Adrenal gland (tissue), 12 donors: ENCODE measurements around the gene CDH4. TPM values are rescaled to one million over a fixed set of nuclear protein-coding genes. Genes with fewer than 3 reads are reported as not detected.

Experiments
- DNase-seq, 7 donors: peaks; one replicate each; pipeline ENCODE4 v3.0.0-alpha.2; 2019 to 2020
- H3K27ac ChIP-seq, 5 donors: fragments of 200-600 bp; sonication (generic) in 4 of 5; 1 replicate in 3 of 5; 2 replicates in 2 of 5; pipeline versions ENCODE4 v1.5.1 to v1.8.0; 2016 to 2020; ENCODE audit warnings: mild to moderate bottlenecking in 1 of 5
- H3K27me3 ChIP-seq: fragments of 200-600 bp; 2 replicates; pipeline ENCODE4 v1.8.0; 2021
- H3K36me3 ChIP-seq, 2 donors: fragments of 200-600 bp; replicated peaks in 1 of 2; 1 replicate in 1 of 2; 2 replicates in 1 of 2; pipeline versions ENCODE4 v1.5.1 to v1.8.0; 2018 to 2022
- H3K4me1 ChIP-seq, 2 donors: fragments of 200-600 bp; replicated peaks in 1 of 2; 1 replicate in 1 of 2; 2 replicates in 1 of 2; pipeline versions ENCODE4 v1.5.1 to v1.8.0; 2018 to 2021
- H3K4me3 ChIP-seq, 4 donors: fragments of 200-600 bp; sonication (generic) in 3 of 4; one replicate each; pipeline ENCODE4 v1.5.1; 2016 to 2018
- H3K9me3 ChIP-seq, 3 donors: fragments of 200-600 bp; sonication (generic) in 1 of 3; replicated peaks in 1 of 3; 1 replicate in 2 of 3; 2 replicates in 1 of 3; pipeline versions ENCODE4 v1.5.1 to v1.8.0; 2016 to 2021
- POLR2A ChIP-seq, 2 donors: fragments of 450-650 bp; IDR thresholded peaks; one replicate each; pipeline ENCODE4 v1.6.1; 2017; ENCODE audit warnings: antibody characterized with exemption in 2 of 2, mild to moderate bottlenecking in 2 of 2, moderate library complexity in 1 of 2
- WGBS, 4 donors: extraction: QIAGEN DNeasy Blood & Tissue Kit in 2 of 4; methylation state at CpG; one replicate each; pipeline versions ENCODE4 v1.1.5 to v1.1.7; 2013 to 2017; 5-methylcytosine and 5-hydroxymethylcytosine counted together
- intact Hi-C, 2 donors: fragments of 100-400 bp; cut with DNase I; formaldehyde crosslinking; loops; one replicate each; pipeline versions ENCODE4 v1.14.1 to v1.15.0; 2022 to 2023
- polyA plus RNA-seq, 3 donors: library from polyadenylated mRNA; stranded (reverse); fragments of 200-250 nt in 2 of 3; fragments of 350-450 nt in 1 of 3; fragmentation: Illumina TruSeq in 1 of 3; extraction: RNeasy Lipid Tissue Mini Kit (QIAGEN cat#74804) in 1 of 3; gene quantifications; one replicate each; pipeline ENCODE4 v1.2.3, GENCODE V29; 2013 to 2014
- total RNA-seq, 9 donors: library from RNA; depleted of rRNA in 4 of 9; stranded (reverse); fragments of >200 nt in 4 of 9; fragments of 120-200 nt in 1 of 9; fragmentation: NEBNext Ultra II Directional in 1 of 9; extraction: Animal tissue kit (Norgen Biotek cat#: 25700) in 1 of 9; gene quantifications; one replicate each; pipeline versions ENCODE4 v1.1.0 to v1.2.4, GENCODE V29; 2013 to 2023
- TF ChIP-seq, protein P1 (sequence below), 6 experiments: fragments of 450-650 bp in 4 of 6; fragments of 200-600 bp in 2 of 6; sonication (generic) in 1 of 6; IDR thresholded peaks; 1 replicate in 5 of 6; 2 replicates in 1 of 6; pipeline versions ENCODE4 v1.5.1 to v1.8.0; 2016 to 2021; ENCODE audit warnings: antibody characterized with exemption in 6 of 6, mild to moderate bottlenecking in 2 of 6, moderate library complexity in 1 of 6
- donor health status: healthy with polysubstance abuse.
- donor health status: Bipolar disorder and iron deficiency.
- donor health status: DM: yes; HTN: yes; CAD: no.
- donor health status: DM: no; HTN: no; CAD: no.
- donor health status: DM: no; HTN: no; CAD: no.
- donor health status: DM: yes; HTN: yes; CAD: no.

The CDH4 gene
- total and polyA plus RNA-seq, 12 donors, result 0.08 to 0.53 (median 0.20) TPM; not detected in 3

DNA sequence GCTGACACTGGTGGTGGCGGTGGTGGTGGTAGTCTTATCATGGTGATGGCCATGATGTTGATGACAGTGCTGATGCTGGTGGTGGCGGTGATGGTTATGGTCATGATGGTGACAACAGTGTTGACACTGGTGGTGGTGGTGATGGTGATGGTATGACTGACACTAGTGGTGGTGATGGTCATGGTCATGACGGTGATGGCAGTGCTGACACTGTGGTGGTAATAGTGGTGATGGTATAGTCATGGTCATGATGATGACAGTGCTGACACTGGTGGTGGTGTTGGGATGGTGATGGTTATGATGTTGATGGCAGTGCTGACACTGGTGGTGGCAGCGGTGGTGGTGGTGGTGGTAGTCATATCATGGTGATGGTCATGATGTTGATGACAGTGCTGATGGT, 205.7 kb downstream of the CDH4 start:
- H3K4me3 ChIP-seq, result no peak overlapping the region
- TF ChIP-seq, protein P1, sequence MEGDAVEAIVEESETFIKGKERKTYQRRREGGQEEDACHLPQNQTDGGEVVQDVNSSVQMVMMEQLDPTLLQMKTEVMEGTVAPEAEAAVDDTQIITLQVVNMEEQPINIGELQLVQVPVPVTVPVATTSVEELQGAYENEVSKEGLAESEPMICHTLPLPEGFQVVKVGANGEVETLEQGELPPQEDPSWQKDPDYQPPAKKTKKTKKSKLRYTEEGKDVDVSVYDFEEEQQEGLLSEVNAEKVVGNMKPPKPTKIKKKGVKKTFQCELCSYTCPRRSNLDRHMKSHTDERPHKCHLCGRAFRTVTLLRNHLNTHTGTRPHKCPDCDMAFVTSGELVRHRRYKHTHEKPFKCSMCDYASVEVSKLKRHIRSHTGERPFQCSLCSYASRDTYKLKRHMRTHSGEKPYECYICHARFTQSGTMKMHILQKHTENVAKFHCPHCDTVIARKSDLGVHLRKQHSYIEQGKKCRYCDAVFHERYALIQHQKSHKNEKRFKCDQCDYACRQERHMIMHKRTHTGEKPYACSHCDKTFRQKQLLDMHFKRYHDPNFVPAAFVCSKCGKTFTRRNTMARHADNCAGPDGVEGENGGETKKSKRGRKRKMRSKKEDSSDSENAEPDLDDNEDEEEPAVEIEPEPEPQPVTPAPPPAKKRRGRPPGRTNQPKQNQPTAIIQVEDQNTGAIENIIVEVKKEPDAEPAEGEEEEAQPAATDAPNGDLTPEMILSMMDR (IDR thresholded peaks at IDR 0.05), result no peak
- TF ChIP-seq POLR2A (IDR thresholded peaks at IDR 0.05), result no peak
- 85 to 95% (median 91%) methylated on average over 4 of the region's 4 CpGs for WGBS, 4 donors
- H3K4me1 ChIP-seq, result no peaks in the 10 kb centered on the region
- H3K27ac ChIP-seq, result no peak overlapping the region
- DNase-seq, result no peak
- H3K36me3 ChIP-seq, result no peaks in the 10 kb centered on the region
- no peaks in the 10 kb centered on the region for H3K9me3 ChIP-seq
- no peaks in the 10 kb centered on the region for H3K27me3 ChIP-seq
- intact Hi-C loops, result no loop called here

DNA sequence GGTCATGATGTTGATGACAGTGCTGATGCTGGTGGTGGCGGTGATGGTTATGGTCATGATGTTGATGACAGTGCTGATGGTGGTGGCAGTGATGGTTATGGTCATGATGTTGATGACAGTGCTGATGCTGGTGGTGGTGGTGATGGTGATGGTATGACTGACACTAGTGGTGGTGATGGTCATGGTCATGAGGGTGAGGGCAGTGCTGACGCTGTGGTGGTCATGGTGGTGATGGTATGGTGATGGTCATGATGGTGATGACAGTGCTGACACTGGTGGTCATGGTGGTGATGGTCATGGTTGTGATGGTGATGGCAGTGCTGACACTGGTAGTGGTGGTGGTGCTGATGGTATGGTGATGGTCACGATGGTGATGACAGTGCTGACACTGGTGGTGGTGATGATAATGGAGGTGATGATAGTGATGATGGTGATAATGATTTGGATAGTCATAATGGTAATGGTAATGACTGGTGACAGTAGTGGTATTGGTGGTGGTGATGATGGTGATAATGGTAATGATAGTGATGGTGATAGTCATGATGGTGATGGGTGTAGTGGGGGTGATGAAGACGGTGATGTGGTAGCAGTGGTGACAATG, 206.2 kb downstream of the CDH4 start:
- TF ChIP-seq, protein P1 (IDR thresholded peaks at IDR 0.05), result no peak
- TF ChIP-seq POLR2A (IDR thresholded peaks at IDR 0.05), result no peak
- H3K9me3 ChIP-seq, result no peaks in the 10 kb centered on the region
- no peaks in the 10 kb centered on the region for H3K27me3 ChIP-seq
- WGBS, 4 donors, result 90 to 96% (median 92%) methylated on average over 4 of the region's 4 CpGs
- H3K4me3 ChIP-seq, result no peak overlapping the region
- no peak overlapping the region for H3K27ac ChIP-seq
- no peak for DNase-seq
- intact Hi-C loops, result no loop called here
- H3K4me1 ChIP-seq, result no peaks in the 10 kb centered on the region
- no peaks in the 10 kb centered on the region for H3K36me3 ChIP-seq

DNA sequence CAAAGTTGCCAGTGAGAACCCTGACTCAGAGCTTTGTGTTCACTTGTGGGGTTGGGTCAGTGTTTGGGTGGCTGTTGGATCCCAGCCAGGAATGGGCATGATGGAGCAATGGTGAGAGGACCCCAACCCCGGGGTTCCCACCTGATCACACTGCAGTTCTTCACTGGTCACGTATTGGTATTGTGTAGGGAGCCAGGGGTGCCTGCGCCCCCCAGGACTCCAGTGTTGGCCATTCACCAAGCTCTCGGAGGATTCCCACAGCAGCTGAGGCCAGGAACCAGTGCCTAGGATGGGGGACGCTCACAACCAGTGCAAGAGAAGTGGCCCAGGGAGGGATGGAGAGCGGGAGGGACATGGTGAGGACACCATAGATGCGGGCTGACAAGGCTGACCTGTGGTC, 207.2 kb downstream of the CDH4 start:
- Histone ChIP-seq H3K27ac (no peak overlapping the region), H3K4me3 (no peak overlapping the region), H3K27me3 (no peaks in the 10 kb centered on the region), H3K9me3 (no peaks in the 10 kb centered on the region), H3K4me1 (no peaks in the 10 kb centered on the region), H3K36me3 (no peaks in the 10 kb centered on the region)
- no peak for DNase-seq
- intact Hi-C loops, result no loop called here
- 74 to 86% (median 80%) methylated on average over 7 of the region's 7 CpGs for WGBS, 4 donors
- TF ChIP-seq, protein P1 (IDR thresholded peaks at IDR 0.05), result no peak
- TF ChIP-seq POLR2A (IDR thresholded peaks at IDR 0.05), result no peak

DNA sequence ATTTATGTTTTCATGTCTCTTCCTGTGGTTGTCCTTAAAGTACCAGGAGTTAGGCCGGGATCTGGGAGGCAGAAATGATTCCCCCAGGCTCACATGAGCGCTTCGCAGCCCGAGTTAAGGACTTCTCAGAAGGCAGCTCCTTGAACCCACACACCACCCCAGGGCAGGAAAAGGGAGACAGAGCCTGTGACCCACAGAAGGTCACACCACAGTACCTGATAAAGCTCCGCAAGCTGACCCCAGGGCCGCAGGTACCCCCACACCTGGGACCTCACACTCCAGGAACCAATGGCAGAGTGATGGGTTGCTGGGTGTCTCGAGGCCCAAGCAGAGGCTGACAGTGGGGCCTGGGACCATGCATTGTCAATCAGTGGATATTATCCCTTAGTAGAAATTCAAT, 207.6 kb downstream of the CDH4 start:
- no peaks in the 10 kb centered on the region for H3K36me3 ChIP-seq
- H3K4me3 ChIP-seq, result no peak overlapping the region
- no peak for DNase-seq
- TF ChIP-seq POLR2A (IDR thresholded peaks at IDR 0.05), result no peak
- TF ChIP-seq, protein P1 (IDR thresholded peaks at IDR 0.05), result no peak
- no peaks in the 10 kb centered on the region for H3K27me3 ChIP-seq
- 76 to 84% (median 81%) methylated on average over 4 to 7 of the region's 7 CpGs for WGBS, 4 donors
- intact Hi-C loops, result no loop called here
- no peaks in the 10 kb centered on the region for H3K4me1 ChIP-seq
- no peaks in the 10 kb centered on the region for H3K9me3 ChIP-seq
- no peak overlapping the region for H3K27ac ChIP-seq
